Neutrophil (primary cell): ENCODE measurements around the gene MAPK8IP2.
"Not testable (repeated sequence)": the region's sequence is repeated elsewhere in the genome, so short reads cannot be mapped to it uniquely, and the experiment has no call there.

ENCODE experiments used
- H3K27ac ChIP-seq: fragments of 200-600 bp; sonication (generic); 2 replicates; pipeline ENCODE4 v1.5.1; 2016; ENCODE audit warnings: mild to moderate bottlenecking, moderate library complexity
- H3K27me3 ChIP-seq: fragments of 200-600 bp; sonication (generic); 2 replicates; pipeline ENCODE4 v1.6.0; 2016; ENCODE audit warnings: mild to moderate bottlenecking
- H3K36me3 ChIP-seq: fragments of 200-600 bp; sonication (generic); 2 replicates; pipeline ENCODE4 v1.5.1; 2017
- H3K4me1 ChIP-seq, 2 experiments: fragments of 200-600 bp in 1 of 2; sonication (generic) in 1 of 2; 1 replicate in 1 of 2; 2 replicates in 1 of 2; pipeline versions ENCODE4 v1.5.1 to v1.6.1; 2013 to 2016; ENCODE audit warnings: low read depth in 1 of 2, low read length in 1 of 2, mild to moderate bottlenecking in 1 of 2, moderate library complexity in 1 of 2; ENCODE audit not compliant: control insufficient read depth in 1 of 2, insufficient read depth in 1 of 2
- H3K4me3 ChIP-seq, 2 experiments: fragments of 200-600 bp in 1 of 2; sonication (generic) in 1 of 2; 1 replicate in 1 of 2; 2 replicates in 1 of 2; pipeline ENCODE4 v1.5.1; 2013 to 2016; ENCODE audit warnings: low read depth in 1 of 2, low read length in 1 of 2, mild to moderate bottlenecking in 1 of 2, moderate library complexity in 1 of 2
- H3K9me3 ChIP-seq: fragments of 200-600 bp; sonication (generic); 2 replicates; pipeline ENCODE4 v1.5.1; 2016
- CTCF ChIP-seq: fragments of 200-600 bp; sonication (generic); IDR thresholded peaks from 2 replicates; pipeline ENCODE4 v1.5.1; 2016; ENCODE audit warnings: antibody characterized with exemption

The MAPK8IP2 gene

GRCh38 chr22:50657925-50658324 lies 57.3 kb downstream of the MAPK8IP2 start:
- Histone ChIP-seq H3K27ac (no peak overlapping the region), H3K27me3 (peaks cover 3% of the 10 kb centered on the region), H3K36me3 (no peaks in the 10 kb centered on the region), H3K4me3 (no peak overlapping the region), H3K9me3 (no peaks in the 10 kb centered on the region), H3K4me1 (no peaks in the 10 kb centered on the region)
- TF ChIP-seq CTCF = no peak

GRCh38 chr22:50659711-50660110 lies 59.1 kb downstream of the MAPK8IP2 start:
- not testable (repeated sequence) for H3K9me3 ChIP-seq, H3K27me3 ChIP-seq

GRCh38 chr22:50660306-50660705 lies 59.7 kb downstream of the MAPK8IP2 start:
- Histone ChIP-seq H3K27ac (no peak overlapping the region), H3K9me3 (no peaks in the 10 kb centered on the region), H3K4me3 (no peak overlapping the region), H3K27me3 (peaks cover 3% of the 10 kb centered on the region), H3K36me3 (no peaks in the 10 kb centered on the region), H3K4me1 (no peaks in the 10 kb centered on the region)
- no peak for TF ChIP-seq CTCF

More at GRCh38 chr22:50659711-50660110, 59.1 kb downstream of the MAPK8IP2 start:
- not testable (repeated sequence) for H3K4me1 ChIP-seq, H3K36me3 ChIP-seq, H3K4me3 ChIP-seq, H3K27ac ChIP-seq
